HCT116 (cell line): Measurements from ENCODE around the gene CEACAM3. TPM values are rescaled to one million over a fixed set of nuclear protein-coding genes. Genes with fewer than 3 reads are reported as not detected.

Source experiments
- ATAC-seq: fragments of 200-7000 bp; cut with Tn5 transposase; 2 replicates; pipeline ENCODE4 v1.9.1; 2020; ENCODE audit warnings: mild to moderate bottlenecking, moderate library complexity
- BruUV-seq: library from RNA; stranded (reverse); fragments of 400-500 nt; replicated peaks from 2 replicates; lab custom pipeline; 2021; lab: Mats Ljungman, UMichigan
- CTCF ChIA-PET: fragments of 300-600 bp; sonication (Branson Sonifier 250); formaldehyde crosslinking; loops from one replicate; lab custom pipeline; 2021; ENCODE audit warnings: antibody characterized with exemption; lab: Charles Lee
- POLR2A ChIA-PET: fragments of 300-600, 350-600 bp; sonication (Branson Sonifier 250); formaldehyde crosslinking; loops from one replicate; lab custom pipeline; 2021; ENCODE audit warnings: antibody characterized with exemption; lab: Charles Lee
- RAD21 ChIA-PET, 2 experiments: fragments of 300-600 bp; sonication (Branson Sonifier 250); formaldehyde crosslinking; loops; one replicate each; lab custom pipeline; 2023; ENCODE audit warnings: low total read pairs in 2 of 2; ENCODE audit not compliant: uncharacterized antibody in 2 of 2, unreplicated experiment in 2 of 2, low non-redundant PET in 1 of 2; lab: Charles Lee
- DNase-seq: peaks from one replicate; pipeline ENCODE4 v3.0.0-alpha.2; 2010; ENCODE audit warnings: low read depth, low spot score
- H2AFZ ChIP-seq: fragments of 200-600 bp; shearing (Covaris generic), sonication (generic); 2 replicates; pipeline ENCODE4 v1.6.1; 2017; ENCODE audit warnings: low read depth, mixed run types, mixed read lengths, antibody characterized with exemption, low read length; ENCODE audit not compliant: poor library complexity, severe bottlenecking
- H3K27ac ChIP-seq: 2 replicates; pipeline ENCODE4 v1.5.1; 2012; ENCODE audit warnings: low read depth, low read length
- H3K27me3 ChIP-seq: fragments of 200-600 bp; sonication (generic); 2 replicates; pipeline ENCODE4 v1.6.1; 2016; ENCODE audit warnings: mixed run types, low read length, mixed read lengths; ENCODE audit not compliant: insufficient read depth
- H3K36me3 ChIP-seq, 2 experiments: fragments of 200-500 bp in 1 of 2; fragments of 200-600 bp in 1 of 2; sonication (Bioruptor generic) in 1 of 2; sonication (generic) in 1 of 2; 2 replicates each; pipeline versions ENCODE4 v1.5.1 to v1.6.1; 2014 to 2016; ENCODE audit warnings: low read length in 2 of 2, inconsistent platforms in 1 of 2, mixed read lengths in 1 of 2, mixed run types in 1 of 2; ENCODE audit not compliant: insufficient read depth in 2 of 2, control insufficient read depth in 1 of 2
- H3K4me1 ChIP-seq, 2 experiments: fragments of 200-600 bp in 1 of 2; sonication (generic) in 1 of 2; 2 replicates each; pipeline versions ENCODE4 v1.5.1 to v1.6.1; 2012 to 2017; ENCODE audit warnings: low read length in 2 of 2, inconsistent platforms in 1 of 2, mild to moderate bottlenecking in 1 of 2, mixed read lengths in 1 of 2, mixed run types in 1 of 2, moderate library complexity in 1 of 2; ENCODE audit not compliant: insufficient read depth in 2 of 2, control insufficient read depth in 1 of 2
- H3K4me2 ChIP-seq: fragments of 200-600 bp; sonication (generic); 2 replicates; pipeline ENCODE4 v1.6.1; 2017; ENCODE audit warnings: mixed run types, low read length, mixed read lengths
- H3K4me3 ChIP-seq, 2 experiments: fragments of 200-600 bp in 1 of 2; sonication (generic) in 1 of 2; replicated peaks in 1 of 2; 2 replicates each; pipeline ENCODE4 v1.5.1; 2011 to 2016; ENCODE audit warnings: low read length in 2 of 2, control low read depth in 1 of 2, low read depth in 1 of 2, mild to moderate bottlenecking in 1 of 2, mixed read lengths in 1 of 2, mixed run types in 1 of 2
- H3K79me2 ChIP-seq: fragments of 200-600 bp; sonication (generic); 2 replicates; pipeline ENCODE4 v1.6.1; 2017; ENCODE audit warnings: mild to moderate bottlenecking, mixed run types, low read length, moderate library complexity, mixed read lengths; ENCODE audit not compliant: insufficient read depth
- H3K9ac ChIP-seq: fragments of 200-600 bp; sonication (generic); 2 replicates; pipeline ENCODE4 v1.6.1; 2016; ENCODE audit warnings: low read length, mixed read lengths
- H3K9me2 ChIP-seq: fragments of 200-600 bp; sonication (generic), shearing (Covaris generic); 2 replicates; pipeline ENCODE4 v1.6.1; 2017; ENCODE audit warnings: mixed run types, mild to moderate bottlenecking, moderate library complexity; ENCODE audit not compliant: insufficient read depth
- H3K9me3 ChIP-seq, 2 experiments: fragments of 200-500 bp in 1 of 2; fragments of 200-600 bp in 1 of 2; sonication (Bioruptor generic) in 1 of 2; sonication (generic) in 1 of 2; 2 replicates each; pipeline ENCODE4 v1.6.1; 2014 to 2017; ENCODE audit warnings: low read length in 2 of 2, mixed read lengths in 2 of 2, inconsistent platforms in 1 of 2, low read depth in 1 of 2, mild to moderate bottlenecking in 1 of 2, mixed run types in 1 of 2, moderate library complexity in 1 of 2; ENCODE audit not compliant: control insufficient read depth in 1 of 2, insufficient read depth in 1 of 2
- H4K20me1 ChIP-seq: fragments of 200-600 bp; sonication (generic), shearing (Covaris generic); 2 replicates; pipeline ENCODE4 v1.6.1; 2017; ENCODE audit warnings: mixed run types, mild to moderate bottlenecking, moderate library complexity; ENCODE audit not compliant: insufficient read depth
- ATF3 ChIP-seq: IDR thresholded peaks from 2 replicates; pipeline ENCODE4 v1.6.1; 2012
- CBX3 ChIP-seq: IDR thresholded peaks from 2 replicates; pipeline ENCODE4 v1.6.1; 2012; ENCODE audit warnings: low read depth
- CEBPB ChIP-seq: IDR thresholded peaks from 2 replicates; pipeline ENCODE4 v1.6.1; 2012; ENCODE audit warnings: low read depth
- CTCF ChIP-seq, 3 experiments: fragments of 200-600 bp in 1 of 3; sonication (generic) in 1 of 3; IDR thresholded peaks in 2 of 3; conservative IDR thresholded peaks in 1 of 3; 2 replicates each; pipeline ENCODE4 v1.5.1; 2012 to 2017; ENCODE audit warnings: low read depth in 2 of 3, low read length in 2 of 3, antibody characterized with exemption in 1 of 3, borderline replicate concordance in 1 of 3, control low read depth in 1 of 3, mild to moderate bottlenecking in 1 of 3, mixed read lengths in 1 of 3, mixed run types in 1 of 3, moderate library complexity in 1 of 3; ENCODE audit not compliant: insufficient read depth in 1 of 3
- EGR1 ChIP-seq: IDR thresholded peaks from 2 replicates; pipeline ENCODE4 v1.6.1; 2012; ENCODE audit warnings: low read depth
- EZH2 ChIP-seq: fragments of 200-600 bp; sonication (generic); IDR thresholded peaks from 2 replicates; pipeline ENCODE4 v1.6.1; 2017; ENCODE audit warnings: antibody characterized with exemption, mixed run types
- EZH2phosphoT487 ChIP-seq: fragments of 200-600 bp; IDR thresholded peaks from 2 replicates; pipeline ENCODE4 v1.6.1; 2018; ENCODE audit warnings: antibody characterized with exemption, borderline replicate concordance
- FOSL1 ChIP-seq: IDR thresholded peaks from 2 replicates; pipeline ENCODE4 v1.6.1; 2012; ENCODE audit warnings: low read depth
- MAX ChIP-seq: IDR thresholded peaks from 2 replicates; pipeline ENCODE4 v1.6.1; 2012
- POLR2A ChIP-seq: IDR thresholded peaks from 2 replicates; pipeline ENCODE4 v1.7.0; 2011; ENCODE audit warnings: borderline replicate concordance; ENCODE audit not compliant: insufficient read depth, insufficient read length; ENCODE audit errors: extremely low read depth
- POLR2AphosphoS5 ChIP-seq: IDR thresholded peaks from 2 replicates; pipeline ENCODE4 v1.6.1; 2011; ENCODE audit warnings: mild to moderate bottlenecking, low read depth, low read length, moderate library complexity
- RAD21 ChIP-seq: IDR thresholded peaks from 2 replicates; pipeline ENCODE4 v1.6.1; 2012; ENCODE audit warnings: low read depth, mild to moderate bottlenecking
- REST ChIP-seq: IDR thresholded peaks from 2 replicates; pipeline ENCODE4 v1.6.1; 2012; ENCODE audit warnings: low read depth
- SP1 ChIP-seq: IDR thresholded peaks from 2 replicates; pipeline ENCODE4 v1.6.1; 2012; ENCODE audit warnings: low read depth
- SRF ChIP-seq: IDR thresholded peaks from 2 replicates; pipeline ENCODE4 v1.6.1; 2012; ENCODE audit warnings: low read depth
- TCF7L2 ChIP-seq: IDR thresholded peaks from 2 replicates; pipeline ENCODE4 v1.7.0; 2011; ENCODE audit warnings: borderline replicate concordance, inconsistent platforms; ENCODE audit not compliant: insufficient read depth, insufficient read length; ENCODE audit errors: extremely low read depth
- ZBTB33 ChIP-seq: IDR thresholded peaks from 2 replicates; pipeline ENCODE4 v1.6.1; 2011; ENCODE audit warnings: mild to moderate bottlenecking, low read length, moderate library complexity; ENCODE audit not compliant: insufficient replicate concordance; ENCODE audit errors: extremely low read depth
- ZFX ChIP-seq: fragments of 450-650 bp; IDR thresholded peaks from 2 replicates; pipeline ENCODE4 v1.6.1; 2017
- ZNF274 ChIP-seq: fragments of 200-500 bp; sonication (Bioruptor generic); IDR thresholded peaks from 2 replicates; pipeline ENCODE4 v1.6.1; 2014; ENCODE audit warnings: mild to moderate bottlenecking, low read depth, low read length, inconsistent platforms
- intact Hi-C: fragments of 100-400 bp; cut with micrococcal nuclease; formaldehyde crosslinking; loops from 2 replicates; pipeline ENCODE4 v1.10.0; 2022
- total RNA-seq: library from RNA; stranded (reverse); gene quantifications from one replicate; pipeline ENCODE4 v1.2.1, GENCODE V29; 2021; ENCODE audit not compliant: unreplicated experiment

CEACAM3 gene
- total RNA-seq, 1 experiment from 2014 or later = not detected

DNA sequence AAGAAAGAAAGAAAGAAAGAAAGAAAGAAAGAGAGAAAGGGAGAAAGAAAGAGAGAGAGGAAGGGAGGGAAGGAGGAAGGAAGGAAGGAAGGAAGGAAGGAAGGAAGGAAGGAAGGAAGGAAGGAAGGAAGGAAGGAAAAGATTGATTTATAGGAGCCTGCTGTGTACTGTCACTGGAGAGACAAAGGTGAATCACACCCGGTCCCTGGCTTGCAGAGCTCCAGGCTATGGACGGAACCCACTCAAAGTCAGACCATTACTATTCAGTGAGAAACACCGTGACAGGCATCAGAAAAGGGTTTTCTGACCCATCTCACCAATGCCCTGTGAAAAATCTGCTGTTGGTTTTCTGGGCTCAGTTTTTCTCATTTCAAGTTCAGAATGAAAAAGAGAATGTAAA is 48.4 kb upstream of the CEACAM3 start:
- Histone ChIP-seq H3K4me3 (no peak overlapping the region), H3K4me1 (no peaks in the 10 kb centered on the region), H3K9me2 (no peaks in the 10 kb centered on the region), H3K9me3 (no peaks in the 10 kb centered on the region), H3K9ac (no peak overlapping the region), H2AFZ (no peak overlapping the region), H4K20me1 (no peaks in the 10 kb centered on the region), H3K4me2 (no peak overlapping the region), H3K27me3 (peaks cover 65% of the 10 kb centered on the region), H3K79me2 (no peaks in the 10 kb centered on the region), H3K36me3 (no peaks in the 10 kb centered on the region), H3K27ac (no peak overlapping the region)
- TF ChIP-seq ZBTB33 (no peak), FOSL1 (no peak), ZFX (no peak), CEBPB (no peak), POLR2AphosphoS5 (no peak), ZNF274 (no peak), EZH2 (no peak), SRF (no peak), SP1 (no peak), MAX (no peak), EGR1 (no peak), ATF3 (no peak), CTCF (IDR thresholded peaks at IDR 0.05 in 2 of 3, conservative IDR thresholded peaks at IDR 0.05 in 1 of 3; ENCODE audit: borderline replicate concordance in 1 of 3, insufficient read depth in 1 of 3, low read depth in 2 of 3, low read length in 2 of 3) (no peak), EZH2phosphoT487 (no peak), RAD21 (no peak), CBX3 (no peak), POLR2A (no peak), REST (no peak), TCF7L2 (no peak)
- intact Hi-C loops = loop anchor here (5.0 kb wide), 1 partner anchor 106 kb away; no protein-coding TSS in a partner anchor
- POLR2A ChIA-PET = no interaction called here
- BruUV-seq = no TSS peak
- CTCF ChIA-PET = interaction anchor here (4.4 kb wide), 1 partner anchor 41 kb away, joined by 41 read pairs; no protein-coding TSS in a partner anchor
- DNase-seq (no peak), ATAC-seq (no peak)
- RAD21 ChIA-PET = no interaction called here
